HepG2 (cell line): ENCODE results near the gene PTMA. TPM values are rescaled to one million over a fixed set of nuclear protein-coding genes. Genes with fewer than 3 reads are reported as not detected.

Source experiments
- CC2D1A ChIP-seq: sonication (generic); formaldehyde crosslinking; IDR thresholded peaks from 2 replicates; pipeline ENCODE4 v1.8.1; 2023; ENCODE audit warnings: mild to moderate bottlenecking, missing genetic modification reagents
- DRAP1 ChIP-seq: IDR thresholded peaks from 2 replicates; pipeline ENCODE4 v1.6.1; 2016; ENCODE audit warnings: missing genetic modification reagents, missing compliant biosample characterization
- HIC2 ChIP-seq: sonication (generic); formaldehyde crosslinking; IDR thresholded peaks from 2 replicates; pipeline ENCODE4 v1.9.0; 2022; ENCODE audit warnings: low read depth, missing genetic modification reagents
- HNRNPLL ChIP-seq: fragments of 200-400 bp; formaldehyde crosslinking; IDR thresholded peaks from 2 replicates; pipeline ENCODE4 v1.6.1; 2017; ENCODE audit warnings: mild to moderate bottlenecking, low read depth, low read length; ENCODE audit not compliant: poor library complexity, severe bottlenecking
- MXI1 ChIP-seq: IDR thresholded peaks from 3 replicates; pipeline ENCODE4 v1.6.1; 2012; ENCODE audit warnings: low read depth, low read length, inconsistent platforms, borderline replicate concordance
- RARA ChIP-seq: IDR thresholded peaks from 2 replicates; pipeline ENCODE4 v1.6.1; 2016; ENCODE audit warnings: missing genetic modification reagents, missing compliant biosample characterization
- RBM39 ChIP-seq: fragments of 200-400 bp; formaldehyde crosslinking; IDR thresholded peaks from one replicate; pipeline ENCODE4 v1.6.1; 2018; ENCODE audit warnings: antibody characterized with exemption, mild to moderate bottlenecking, low read depth, low read length; ENCODE audit not compliant: poor library complexity, severe bottlenecking
- TERF1 ChIP-seq: sonication (generic); formaldehyde crosslinking; IDR thresholded peaks from 2 replicates; pipeline ENCODE4 v1.8.0; 2022; ENCODE audit warnings: mild to moderate bottlenecking, missing genetic modification reagents, moderate library complexity
- ZBTB38 ChIP-seq: sonication (generic); formaldehyde crosslinking; IDR thresholded peaks from 2 replicates; pipeline ENCODE4 v1.5.1; 2020; ENCODE audit warnings: mild to moderate bottlenecking, missing genetic modification reagents
- ZC3H13 ChIP-seq: sonication (generic); formaldehyde crosslinking; IDR thresholded peaks from 2 replicates; pipeline ENCODE4 v1.8.1; 2023; ENCODE audit warnings: mild to moderate bottlenecking, missing genetic modification reagents, moderate library complexity
- ZNF264 ChIP-seq: sonication (generic); formaldehyde crosslinking; IDR thresholded peaks from 2 replicates; pipeline ENCODE4 v1.4.0; 2020; ENCODE audit warnings: missing genetic modification reagents
- ZNF317 ChIP-seq: sonication (generic); formaldehyde crosslinking; IDR thresholded peaks from 2 replicates; pipeline ENCODE4 v1.5.0; 2020; ENCODE audit warnings: mild to moderate bottlenecking, missing genetic modification reagents
- ZNF337 ChIP-seq: sonication (generic); formaldehyde crosslinking; IDR thresholded peaks from 2 replicates; pipeline ENCODE4 v1.5.1; 2020; ENCODE audit warnings: missing genetic modification reagents, low read depth, mild to moderate bottlenecking, borderline replicate concordance
- ZNF576 ChIP-seq: sonication (generic); formaldehyde crosslinking; IDR thresholded peaks from 2 replicates; pipeline ENCODE4 v1.4.0; 2020; ENCODE audit warnings: mild to moderate bottlenecking, missing genetic modification reagents
- ZNF724P ChIP-seq: sonication (generic); formaldehyde crosslinking; IDR thresholded peaks from 2 replicates; pipeline ENCODE4 v1.8.0; 2022; ENCODE audit warnings: missing genetic modification reagents, borderline replicate concordance
- polyA plus RNA-seq, 8 experiments: library from polyadenylated mRNA; depleted of rRNA in 3 of 8; stranded (reverse) in 7 of 8; unstranded in 1 of 8; fragments of >200 nt; fragmentation: Illumina TruSeq in 4 of 8; extraction: Trizol in 4 of 8; gene quantifications; 2 replicates each; pipeline versions ENCODE4 v1.2.1 to v1.2.3, GENCODE V29; 2011 to 2016; ENCODE audit warnings: low read depth in 4 of 8, missing spikeins in 1 of 8, mixed read lengths in 1 of 8; ENCODE audit not compliant: insufficient read depth in 1 of 8
- total RNA-seq, 5 experiments: library from RNA; depleted of rRNA; stranded (reverse); fragments of >200 nt; fragmentation: Illumina TruSeq; extraction: Trizol; gene quantifications; 2 replicates each; pipeline ENCODE4 v1.2.3, GENCODE V29; 2016; ENCODE audit warnings: low read depth in 1 of 5
- TF ChIP-seq, protein P1 (sequence below): sonication (generic); formaldehyde crosslinking; IDR thresholded peaks from 2 replicates; pipeline ENCODE4 v1.9.0; 2021; ENCODE audit warnings: missing genetic modification reagents, mild to moderate bottlenecking, borderline replicate concordance
- TF ChIP-seq, protein P2 (sequence below): sonication (generic); formaldehyde crosslinking; IDR thresholded peaks from 2 replicates; pipeline ENCODE4 v1.8.0; 2022; ENCODE audit warnings: mild to moderate bottlenecking, missing genetic modification reagents; ENCODE audit not compliant: insufficient replicate concordance
- TF ChIP-seq, protein P3 (sequence below): sonication (generic); formaldehyde crosslinking; IDR thresholded peaks from 2 replicates; pipeline ENCODE4 v1.5.1; 2020; ENCODE audit warnings: mild to moderate bottlenecking, missing genetic modification reagents, moderate library complexity

Gene PTMA
- total and polyA plus RNA-seq, 2 of the 13 experiments (the other 11 are each of a cell fraction or from before 2014, with no cell fraction given) = 190 to 1,086 TPM

- no peak for TF ChIP-seq HNRNPLL
- no peak for TF ChIP-seq MXI1
- TF ChIP-seq TERF1 (CRISPR knock-in tag) = no peak; the same call in 1 of the 2 replicates
- TF ChIP-seq ZBTB38 (CRISPR knock-in tag) = no peak
- TF ChIP-seq, protein P1, sequence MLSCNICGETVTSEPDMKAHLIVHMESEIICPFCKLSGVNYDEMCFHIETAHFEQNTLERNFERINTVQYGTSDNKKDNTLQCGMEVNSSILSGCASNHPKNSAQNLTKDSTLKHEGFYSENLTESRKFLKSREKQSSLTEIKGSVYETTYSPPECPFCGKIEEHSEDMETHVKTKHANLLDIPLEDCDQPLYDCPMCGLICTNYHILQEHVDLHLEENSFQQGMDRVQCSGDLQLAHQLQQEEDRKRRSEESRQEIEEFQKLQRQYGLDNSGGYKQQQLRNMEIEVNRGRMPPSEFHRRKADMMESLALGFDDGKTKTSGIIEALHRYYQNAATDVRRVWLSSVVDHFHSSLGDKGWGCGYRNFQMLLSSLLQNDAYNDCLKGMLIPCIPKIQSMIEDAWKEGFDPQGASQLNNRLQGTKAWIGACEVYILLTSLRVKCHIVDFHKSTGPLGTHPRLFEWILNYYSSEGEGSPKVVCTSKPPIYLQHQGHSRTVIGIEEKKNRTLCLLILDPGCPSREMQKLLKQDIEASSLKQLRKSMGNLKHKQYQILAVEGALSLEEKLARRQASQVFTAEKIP (CRISPR knock-in tag) = no peak
- no peak; the same call in 1 of the 2 replicates for TF ChIP-seq HIC2 (CRISPR knock-in tag)
- TF ChIP-seq CC2D1A (CRISPR knock-in tag) = no peak
- TF ChIP-seq RBM39 = peak; percentile 56
- TF ChIP-seq ZNF317 (CRISPR knock-in tag) = peak; percentile 19; the same call in 1 of the 2 replicates
- no peak for TF ChIP-seq DRAP1 (CRISPR knock-in tag)
- TF ChIP-seq RARA (CRISPR knock-in tag) = 0 out of 2 replicates have a peak, but pooled peaks have one; percentile 4
- TF ChIP-seq, protein P2, sequence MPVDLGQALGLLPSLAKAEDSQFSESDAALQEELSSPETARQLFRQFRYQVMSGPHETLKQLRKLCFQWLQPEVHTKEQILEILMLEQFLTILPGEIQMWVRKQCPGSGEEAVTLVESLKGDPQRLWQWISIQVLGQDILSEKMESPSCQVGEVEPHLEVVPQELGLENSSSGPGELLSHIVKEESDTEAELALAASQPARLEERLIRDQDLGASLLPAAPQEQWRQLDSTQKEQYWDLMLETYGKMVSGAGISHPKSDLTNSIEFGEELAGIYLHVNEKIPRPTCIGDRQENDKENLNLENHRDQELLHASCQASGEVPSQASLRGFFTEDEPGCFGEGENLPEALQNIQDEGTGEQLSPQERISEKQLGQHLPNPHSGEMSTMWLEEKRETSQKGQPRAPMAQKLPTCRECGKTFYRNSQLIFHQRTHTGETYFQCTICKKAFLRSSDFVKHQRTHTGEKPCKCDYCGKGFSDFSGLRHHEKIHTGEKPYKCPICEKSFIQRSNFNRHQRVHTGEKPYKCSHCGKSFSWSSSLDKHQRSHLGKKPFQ = no peak
- no peak for TF ChIP-seq ZNF264
- TF ChIP-seq, protein P3, sequence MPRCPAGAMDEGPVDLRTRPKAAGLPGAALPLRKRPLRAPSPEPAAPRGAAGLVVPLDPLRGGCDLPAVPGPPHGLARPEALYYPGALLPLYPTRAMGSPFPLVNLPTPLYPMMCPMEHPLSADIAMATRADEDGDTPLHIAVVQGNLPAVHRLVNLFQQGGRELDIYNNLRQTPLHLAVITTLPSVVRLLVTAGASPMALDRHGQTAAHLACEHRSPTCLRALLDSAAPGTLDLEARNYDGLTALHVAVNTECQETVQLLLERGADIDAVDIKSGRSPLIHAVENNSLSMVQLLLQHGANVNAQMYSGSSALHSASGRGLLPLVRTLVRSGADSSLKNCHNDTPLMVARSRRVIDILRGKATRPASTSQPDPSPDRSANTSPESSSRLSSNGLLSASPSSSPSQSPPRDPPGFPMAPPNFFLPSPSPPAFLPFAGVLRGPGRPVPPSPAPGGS (CRISPR knock-in tag) = no peak; the same call in none of the 2 replicates
- TF ChIP-seq ZNF337 (CRISPR knock-in tag) = no peak; the same call in 1 of the 2 replicates
- TF ChIP-seq ZNF576 = no peak
- peak; percentile 60; the same call in 1 of the 2 replicates for TF ChIP-seq ZC3H13 (CRISPR knock-in tag)
- no peak for TF ChIP-seq ZNF724P
Observed at GRCh38 chr2:231708773-231709635, 679 bp downstream of the PTMA start (continued).
